Stimulated activated naive CD8-positive, alpha-beta T cell treated with anti-CD3 and anti-CD28 coated beads, Interleukin-15, amount 100 ng/mL, for 72 hours (primary cell): ENCODE results near the gene LYRM9.
"Not testable (repeated sequence)": the region's sequence is repeated elsewhere in the genome, so short reads cannot be mapped to it uniquely, and the experiment has no call there.

Source experiments
- ATAC-seq: fragments of 150-1000 bp; cut with Tn5 transposase; 2 replicates; pipeline ENCODE4 v1.10.0; 2021; ENCODE audit warnings: mild to moderate bottlenecking, moderate library complexity
- DNase-seq, 2 donors: peaks; one replicate each; pipeline ENCODE4 v3.0.0; 2021 to 2022
- H3K27ac Mint-ChIP-seq, 2 donors: one replicate each; pipeline ENCODE4 v1.8.0; 2022; ENCODE audit warnings: mild to moderate bottlenecking in 2 of 2, mixed read lengths in 2 of 2, moderate library complexity in 2 of 2
- H3K27me3 Mint-ChIP-seq: one replicate; pipeline ENCODE4 v1.8.0; 2022; ENCODE audit warnings: mixed read lengths
- H3K4me1 Mint-ChIP-seq: one replicate; pipeline ENCODE4 v1.8.0; 2022; ENCODE audit warnings: mild to moderate bottlenecking, mixed read lengths
- H3K4me3 Mint-ChIP-seq, 2 donors: one replicate each; pipeline ENCODE4 v1.8.0; 2022; ENCODE audit warnings: mild to moderate bottlenecking in 2 of 2, mixed read lengths in 2 of 2, moderate library complexity in 1 of 2
- H3K9me3 Mint-ChIP-seq, 2 donors: one replicate each; pipeline ENCODE4 v1.8.0; 2022; ENCODE audit warnings: mixed read lengths in 2 of 2

The LYRM9 gene

GRCh38 chr17:27893841-27894503, 807 bp upstream of the LYRM9 start:
- Mint-ChIP-seq H3K27ac (no peak overlapping the region), H3K4me1 (peaks cover 17% of the 10 kb centered on the region), H3K27me3 (peaks cover 37% of the 10 kb centered on the region), H3K4me3 (peak overlapping the region; percentile 77 to 85), H3K9me3 (no peaks in the 10 kb centered on the region)
- no peak for ATAC-seq
- DNase-seq: no peak

GRCh38 chr17:27892542-27892865, 661 bp downstream of the LYRM9 start:
- peak overlapping the region; percentile 51 to 93 for H3K27ac Mint-ChIP-seq

GRCh38 chr17:27891841-27892240, 1.3 kb downstream of the LYRM9 start:
- Mint-ChIP-seq H3K4me3 (no peak overlapping the region), H3K27me3 (peaks cover 27% of the 10 kb centered on the region), H3K4me1 (peaks cover 29% of the 10 kb centered on the region), H3K27ac (no peak overlapping the region), H3K9me3 (no peaks in the 10 kb centered on the region)
- no peak for DNase-seq
- ATAC-seq: no peak

More at GRCh38 chr17:27892542-27892865, 661 bp downstream of the LYRM9 start:
- Mint-ChIP-seq H3K9me3 (no peaks in the 10 kb centered on the region), H3K4me3 (peak overlapping the region; percentile 77 to 85), H3K27me3 (peaks cover 34% of the 10 kb centered on the region), H3K4me1 (peaks cover 29% of the 10 kb centered on the region)
- DNase-seq (no peak), ATAC-seq (no peak)

GRCh38 chr17:27889711-27890251, 3.4 kb downstream of the LYRM9 start:
- Mint-ChIP-seq H3K27ac (no peak overlapping the region), H3K4me1 (peaks cover 34% of the 10 kb centered on the region), H3K27me3 (peaks cover 11% of the 10 kb centered on the region)

GRCh38 chr17:27888945-27889344, 4.2 kb downstream of the LYRM9 start:
- no peak overlapping the region for H3K4me3 Mint-ChIP-seq
- no peak for DNase-seq

More at GRCh38 chr17:27889711-27890251, 3.4 kb downstream of the LYRM9 start:
- H3K9me3 Mint-ChIP-seq: no peaks in the 10 kb centered on the region
- DNase-seq (no peak), ATAC-seq (no peak)
- no peak overlapping the region for H3K4me3 Mint-ChIP-seq

GRCh38 chr17:27888067-27888466, 5.1 kb downstream of the LYRM9 start:
- ATAC-seq: no peak
- no peaks in the 10 kb centered on the region for H3K9me3 Mint-ChIP-seq
- no peaks in the 10 kb centered on the region for H3K27me3 Mint-ChIP-seq
- DNase-seq: no peak
- H3K4me3 Mint-ChIP-seq: no peak overlapping the region
- H3K27ac Mint-ChIP-seq: no peak overlapping the region
- H3K4me1 Mint-ChIP-seq: peaks cover 22% of the 10 kb centered on the region

More at GRCh38 chr17:27888945-27889344, 4.2 kb downstream of the LYRM9 start:
- H3K27ac Mint-ChIP-seq: no peak overlapping the region
- H3K27me3 Mint-ChIP-seq: peaks cover 2% of the 10 kb centered on the region
- H3K9me3 Mint-ChIP-seq: no peaks in the 10 kb centered on the region
- H3K4me1 Mint-ChIP-seq: peaks cover 29% of the 10 kb centered on the region
- no peak for ATAC-seq

GRCh38 chr17:27886348-27886906, 6.7 kb downstream of the LYRM9 start:
- not testable (repeated sequence) for DNase-seq, ATAC-seq, H3K9me3 Mint-ChIP-seq, H3K4me3 Mint-ChIP-seq, H3K27me3 Mint-ChIP-seq
- peaks cover 22% of the 10 kb centered on the region for H3K4me1 Mint-ChIP-seq
- H3K27ac Mint-ChIP-seq: peak overlapping the region in 1 of 2 donors; percentile 37

- Mint-ChIP-seq H3K9me3 (no peaks in the 10 kb centered on the region), H3K27me3 (no peaks in the 10 kb centered on the region), H3K4me1 (peaks cover 29% of the 10 kb centered on the region), H3K4me3 (no peak overlapping the region), H3K27ac (no peak overlapping the region)
- ATAC-seq: no peak
- no peak for DNase-seq
Observed at GRCh38 chr17:27882162-27882840, 10.9 kb downstream of the LYRM9 start.

GRCh38 chr17:27879987-27880608, 13.1 kb downstream of the LYRM9 start:
- no peaks in the 10 kb centered on the region for H3K27me3 Mint-ChIP-seq
- H3K4me3 Mint-ChIP-seq: no peak overlapping the region
- peak overlapping the region; percentile 67 to 85 for H3K27ac Mint-ChIP-seq
- H3K9me3 Mint-ChIP-seq: no peaks in the 10 kb centered on the region
- ATAC-seq (peak; percentile 92), DNase-seq (peak; percentile 74 to 78)
- H3K4me1 Mint-ChIP-seq: peaks cover 31% of the 10 kb centered on the region

GRCh38 chr17:27878776-27879562, 14.2 kb downstream of the LYRM9 start:
- Mint-ChIP-seq H3K27ac (peak overlapping the region; percentile 49 to 73), H3K4me1 (peaks cover 31% of the 10 kb centered on the region), H3K27me3 (no peaks in the 10 kb centered on the region), H3K9me3 (no peaks in the 10 kb centered on the region), H3K4me3 (peak overlapping the region; percentile 17 to 38)
- DNase-seq: peak; percentile 22 to 46
- peak; percentile 78 for ATAC-seq

GRCh38 chr17:27873746-27874145, 19.4 kb downstream of the LYRM9 start:
- Mint-ChIP-seq H3K27ac (no peak overlapping the region), H3K4me1 (peaks cover 16% of the 10 kb centered on the region), H3K4me3 (no peak overlapping the region), H3K9me3 (peaks cover 0 to 4% of the 10 kb centered on the region in 2 donors), H3K27me3 (no peaks in the 10 kb centered on the region)
- DNase-seq (no peak), ATAC-seq (no peak)

GRCh38 chr17:27873211-27873610, 20.0 kb downstream of the LYRM9 start:
- Mint-ChIP-seq H3K4me1 (peaks cover 11% of the 10 kb centered on the region), H3K4me3 (no peak overlapping the region), H3K27me3 (no peaks in the 10 kb centered on the region), H3K9me3 (peaks cover 0 to 4% of the 10 kb centered on the region in 2 donors), H3K27ac (no peak overlapping the region)
- ATAC-seq (no peak), DNase-seq (no peak)

GRCh38 chr17:27872776-27873175, 20.4 kb downstream of the LYRM9 start:
- H3K27me3 Mint-ChIP-seq: no peaks in the 10 kb centered on the region
- no peak for DNase-seq
- no peak overlapping the region for H3K4me3 Mint-ChIP-seq
- peaks cover 0 to 4% of the 10 kb centered on the region in 2 donors for H3K9me3 Mint-ChIP-seq
- ATAC-seq: no peak
- H3K27ac Mint-ChIP-seq: no peak overlapping the region
- peaks cover 7% of the 10 kb centered on the region for H3K4me1 Mint-ChIP-seq

GRCh38 chr17:27871407-27871806, 21.8 kb downstream of the LYRM9 start:
- no peak for DNase-seq
- Mint-ChIP-seq H3K9me3 (peaks cover 0 to 4% of the 10 kb centered on the region in 2 donors), H3K27me3 (no peaks in the 10 kb centered on the region), H3K27ac (no peak overlapping the region), H3K4me1 (peaks cover 7% of the 10 kb centered on the region), H3K4me3 (no peak overlapping the region)
- no peak for ATAC-seq

- H3K27ac Mint-ChIP-seq: no peak overlapping the region
- DNase-seq: no peak
- H3K27me3 Mint-ChIP-seq: no peaks in the 10 kb centered on the region
Observed at GRCh38 chr17:27870345-27870744, 22.8 kb downstream of the LYRM9 start.

More at GRCh38 chr17:27870345-27870744, 22.8 kb downstream of the LYRM9 start:
- Mint-ChIP-seq H3K4me3 (no peak overlapping the region), H3K9me3 (peaks cover 0 to 4% of the 10 kb centered on the region in 2 donors), H3K4me1 (no peaks in the 10 kb centered on the region)
- ATAC-seq: no peak
